Ovary (tissue), 3 donors: ENCODE measurements around the gene UMAD1.

Experiments
- EP300 ChIP-seq: sonication (generic); formaldehyde crosslinking; IDR thresholded peaks from one replicate; pipeline ENCODE4 v1.6.1; 2017; ENCODE audit warnings: antibody characterized with exemption
- POLR2A ChIP-seq: fragments of 450-650 bp; IDR thresholded peaks from one replicate; pipeline ENCODE4 v1.6.1; 2017; ENCODE audit warnings: antibody characterized with exemption, mild to moderate bottlenecking, moderate library complexity
- TF ChIP-seq, protein P1 (sequence below), 3 donors: fragments of 450-650 bp in 2 of 3; fragments of 200-600 bp in 1 of 3; IDR thresholded peaks; one replicate each; pipeline versions ENCODE4 v1.5.1 to v1.8.0; 2016 to 2022; ENCODE audit warnings: antibody characterized with exemption in 3 of 3, mild to moderate bottlenecking in 1 of 3
- donor health status: DM: no; HTN: no; CAD: no.

DNA sequence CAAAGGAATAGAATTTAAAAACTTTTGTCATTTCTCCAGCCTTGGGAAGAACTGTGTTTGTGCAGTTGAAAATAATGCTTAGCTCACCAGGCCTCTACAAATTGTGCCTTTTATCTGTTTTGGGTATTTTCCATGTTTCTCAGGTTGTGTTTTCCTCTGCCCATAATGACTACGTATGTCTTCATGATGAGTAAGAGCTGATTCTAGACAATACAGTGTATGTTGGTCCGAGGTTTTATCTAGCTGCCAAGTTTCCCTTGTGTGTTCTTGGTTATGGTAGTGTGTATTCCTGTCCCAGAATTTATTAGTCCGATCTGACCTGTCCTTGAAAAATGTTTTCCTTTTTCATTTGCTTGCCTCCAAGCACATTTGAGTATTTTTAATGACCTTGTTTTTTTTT lies 244.3 kb downstream of the UMAD1 start:
- TF ChIP-seq, protein P1, sequence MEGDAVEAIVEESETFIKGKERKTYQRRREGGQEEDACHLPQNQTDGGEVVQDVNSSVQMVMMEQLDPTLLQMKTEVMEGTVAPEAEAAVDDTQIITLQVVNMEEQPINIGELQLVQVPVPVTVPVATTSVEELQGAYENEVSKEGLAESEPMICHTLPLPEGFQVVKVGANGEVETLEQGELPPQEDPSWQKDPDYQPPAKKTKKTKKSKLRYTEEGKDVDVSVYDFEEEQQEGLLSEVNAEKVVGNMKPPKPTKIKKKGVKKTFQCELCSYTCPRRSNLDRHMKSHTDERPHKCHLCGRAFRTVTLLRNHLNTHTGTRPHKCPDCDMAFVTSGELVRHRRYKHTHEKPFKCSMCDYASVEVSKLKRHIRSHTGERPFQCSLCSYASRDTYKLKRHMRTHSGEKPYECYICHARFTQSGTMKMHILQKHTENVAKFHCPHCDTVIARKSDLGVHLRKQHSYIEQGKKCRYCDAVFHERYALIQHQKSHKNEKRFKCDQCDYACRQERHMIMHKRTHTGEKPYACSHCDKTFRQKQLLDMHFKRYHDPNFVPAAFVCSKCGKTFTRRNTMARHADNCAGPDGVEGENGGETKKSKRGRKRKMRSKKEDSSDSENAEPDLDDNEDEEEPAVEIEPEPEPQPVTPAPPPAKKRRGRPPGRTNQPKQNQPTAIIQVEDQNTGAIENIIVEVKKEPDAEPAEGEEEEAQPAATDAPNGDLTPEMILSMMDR (IDR thresholded peaks at IDR 0.05), result no peak
- no peak for TF ChIP-seq POLR2A
- TF ChIP-seq EP300, result no peak
